Esophagus muscularis mucosa (tissue), 4 donors: ENCODE measurements around the gene SOX5.

Experiments used
- CTCF ChIP-seq, 3 experiments: fragments of 200-600 bp in 2 of 3; fragments of 450-650 bp in 1 of 3; sonication (generic) in 2 of 3; IDR thresholded peaks; one replicate each; pipeline ENCODE4 v1.5.1; 2017 to 2019; ENCODE audit warnings: antibody characterized with exemption in 3 of 3, mild to moderate bottlenecking in 2 of 3, moderate library complexity in 1 of 3
- EP300 ChIP-seq: sonication (generic); formaldehyde crosslinking; IDR thresholded peaks from one replicate; pipeline ENCODE4 v1.6.1; 2017; ENCODE audit warnings: antibody characterized with exemption
- POLR2A ChIP-seq: fragments of 450-650 bp; IDR thresholded peaks from one replicate; pipeline ENCODE4 v1.6.1; 2017; ENCODE audit warnings: antibody characterized with exemption, moderate library complexity, mild to moderate bottlenecking, low read depth

DNA sequence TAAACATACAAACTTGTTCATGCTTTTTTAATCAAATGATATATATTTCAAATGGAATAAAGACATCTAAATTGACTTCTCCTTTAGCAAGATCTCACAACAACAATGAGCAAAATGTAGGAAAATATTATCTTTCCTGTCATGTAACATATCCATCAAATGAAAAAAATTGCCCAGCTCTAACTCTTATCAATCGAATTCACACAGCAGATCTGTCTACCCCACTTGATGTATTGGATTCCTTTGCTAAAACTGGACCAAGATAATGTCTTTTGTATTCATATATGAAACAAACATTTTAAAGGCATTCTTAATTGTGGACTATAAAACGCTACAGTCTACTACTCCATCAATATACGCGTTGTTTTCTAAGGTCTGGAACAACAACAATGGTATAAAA is 218.0 kb downstream of the SOX5 start:
- TF ChIP-seq POLR2A (no peak), CTCF (IDR thresholded peaks at IDR 0.05) (no peak), EP300 (no peak)
